Endothelial cell of umbilical vein (primary cell): ENCODE results near the gene AP4B1. TPM values are rescaled to one million over a fixed set of nuclear protein-coding genes. Genes with fewer than 3 reads are reported as not detected.

Experiments
- BruUV-seq: library from RNA; stranded (reverse); fragments of 400-500 nt; replicated peaks from 2 replicates; lab custom pipeline; 2021; lab: Mats Ljungman, UMichigan
- CTCF ChIA-PET: fragments of 300-600, 350-600 bp; sonication (Branson Sonifier 250); formaldehyde crosslinking; loops from one replicate; lab custom pipeline; 2021; ENCODE audit warnings: antibody characterized with exemption, inconsistent platforms; lab: Charles Lee
- POLR2A ChIA-PET: fragments of 300-600, 350-600 bp; sonication (Branson Sonifier 250); formaldehyde crosslinking; loops from one replicate; lab custom pipeline; 2021; ENCODE audit warnings: antibody characterized with exemption, inconsistent platforms; lab: Charles Lee
- DNase-seq: peaks from one replicate; pipeline ENCODE4 v3.0.0-alpha.2; 2011; ENCODE audit warnings: low read depth, low spot score
- FAIRE-seq: peaks from 2 replicates; lab custom pipeline; 2011; peaks lifted over from hg19 to GRCh38; lab: Jason Lieb, UNC
- H2AFZ ChIP-seq: 2 replicates; pipeline ENCODE4 v1.6.0; 2012; ENCODE audit warnings: low read depth, low read length, control low read depth, inconsistent platforms
- H3K27ac ChIP-seq: 2 replicates; pipeline ENCODE4 v1.5.1; 2011; ENCODE audit warnings: low read depth, mild to moderate bottlenecking, control low read depth, low read length, moderate library complexity; ENCODE audit not compliant: insufficient read depth
- H3K27me3 ChIP-seq, 2 experiments: 2 replicates each; pipeline versions ENCODE4 v1.6.0 to v1.6.1; 2011; ENCODE audit warnings: low read length in 2 of 2, mixed read lengths in 1 of 2; ENCODE audit not compliant: control insufficient read depth in 2 of 2, insufficient read depth in 2 of 2
- H3K36me3 ChIP-seq, 2 experiments: 2 replicates in 1 of 2; 3 replicates in 1 of 2; pipeline ENCODE4 v1.5.1; 2011; ENCODE audit warnings: low read length in 2 of 2, mild to moderate bottlenecking in 1 of 2, moderate library complexity in 1 of 2; ENCODE audit not compliant: control insufficient read depth in 2 of 2, insufficient read depth in 2 of 2; ENCODE audit errors: extremely low read depth in 1 of 2
- H3K4me1 ChIP-seq: 3 replicates; pipeline ENCODE4 v1.5.1; 2011; ENCODE audit warnings: mild to moderate bottlenecking, low read length; ENCODE audit not compliant: control insufficient read depth, insufficient read depth; ENCODE audit errors: extremely low read depth
- H3K4me2 ChIP-seq: 2 replicates; pipeline ENCODE4 v1.6.1; 2011; ENCODE audit warnings: low read length, control low read depth, mixed read lengths; ENCODE audit not compliant: insufficient read depth
- H3K4me3 ChIP-seq, 3 experiments: fragments of 200-600 bp in 1 of 3; sonication (generic), shearing (Covaris generic) in 1 of 3; replicated peaks in 1 of 3; 2 replicates each; pipeline ENCODE4 v1.5.1; 2011 to 2016; ENCODE audit warnings: control low read depth in 3 of 3, low read length in 3 of 3, mild to moderate bottlenecking in 2 of 3, inconsistent platforms in 1 of 3, low read depth in 1 of 3, moderate library complexity in 1 of 3; ENCODE audit not compliant: insufficient read depth in 1 of 3
- H3K79me2 ChIP-seq: 2 replicates; pipeline ENCODE4 v1.6.0; 2012; ENCODE audit warnings: low read length, inconsistent platforms; ENCODE audit not compliant: control insufficient read depth, insufficient read depth
- H3K9ac ChIP-seq: replicated peaks from 2 replicates; pipeline ENCODE3; 2011; ENCODE audit warnings: low read length, control low read depth; ENCODE audit not compliant: insufficient read depth; ENCODE audit errors: extremely low read depth
- H3K9me1 ChIP-seq: replicated peaks from 3 replicates; pipeline ENCODE4 v1.6.0; 2011; ENCODE audit warnings: mild to moderate bottlenecking, low read length; ENCODE audit not compliant: control insufficient read depth, insufficient read depth; ENCODE audit errors: extremely low read depth
- H3K9me3 ChIP-seq: replicated peaks from 2 replicates; pipeline ENCODE4 v1.5.1; 2012; ENCODE audit warnings: low read length, inconsistent platforms; ENCODE audit not compliant: control insufficient read depth, insufficient read depth
- H4K20me1 ChIP-seq: replicated peaks from 2 replicates; pipeline ENCODE3; 2011; ENCODE audit warnings: mild to moderate bottlenecking, low read length; ENCODE audit not compliant: control insufficient read depth, insufficient read depth; ENCODE audit errors: extremely low read depth
- EZH2 ChIP-seq: IDR thresholded peaks from 2 replicates; pipeline ENCODE4 v1.6.1; 2012; ENCODE audit warnings: borderline replicate concordance, low read depth, mild to moderate bottlenecking, moderate library complexity, low read length, inconsistent platforms; ENCODE audit not compliant: severe bottlenecking
- FOS ChIP-seq: IDR thresholded peaks from 2 replicates; pipeline ENCODE4 v1.6.1; 2011; ENCODE audit warnings: mild to moderate bottlenecking, low read length, moderate library complexity, borderline replicate concordance; ENCODE audit not compliant: insufficient read depth
- GATA2 ChIP-seq: IDR thresholded peaks from 2 replicates; pipeline ENCODE4 v1.7.0; 2011; ENCODE audit warnings: low read depth, mild to moderate bottlenecking, moderate library complexity, mixed read lengths, low read length; ENCODE audit not compliant: insufficient read length, insufficient read depth
- JUN ChIP-seq: IDR thresholded peaks from 2 replicates; pipeline ENCODE4 v1.6.1; 2011; ENCODE audit warnings: borderline replicate concordance, low read depth; ENCODE audit not compliant: insufficient read length, insufficient read depth
- POLR2A ChIP-seq: IDR thresholded peaks from 2 replicates; pipeline ENCODE4 v1.6.1; 2012; ENCODE audit warnings: low read depth, mild to moderate bottlenecking, control low read depth, low read length
- POLR2AphosphoS5 ChIP-seq: IDR thresholded peaks from 2 replicates; pipeline ENCODE4 v1.6.1; 2012; ENCODE audit warnings: low read depth, mild to moderate bottlenecking, control low read depth, low read length, moderate library complexity; ENCODE audit not compliant: insufficient read depth
- dilution Hi-C: fragments of 300-500 bp; cut with MboI; formaldehyde crosslinking; loops from one replicate; pipeline ENCODE4 v1.15.0; 2019; ENCODE audit warnings: low sequenced_read_pairs; ENCODE audit not compliant: extremely low pct_ligation_motif_present
- intact Hi-C: fragments of 100-400 bp; cut with micrococcal nuclease; formaldehyde crosslinking; loops from one replicate; pipeline ENCODE4 v1.10.0; 2022
- polyA plus RNA-seq, 4 experiments: library from polyadenylated mRNA; depleted of rRNA in 3 of 4; stranded (reverse) in 3 of 4; unstranded in 1 of 4; fragments of >200 nt; gene quantifications; 2 replicates each; pipeline versions ENCODE4 v1.2.1 to v1.2.3, GENCODE V29; 2011 to 2012; ENCODE audit warnings: missing spikeins in 1 of 4
- total RNA-seq: library from RNA; stranded (reverse); gene quantifications from 2 replicates; pipeline ENCODE4 v1.2.3, GENCODE V29; 2021
- TF ChIP-seq, protein P1 (sequence below): IDR thresholded peaks from 2 replicates; pipeline ENCODE4 v1.6.1; 2011; ENCODE audit not compliant: insufficient read depth, insufficient read length
- TF ChIP-seq, protein P2 (sequence below), 2 donors: IDR thresholded peaks; 1 replicate in 1 of 2; 2 replicates in 1 of 2; pipeline ENCODE4 v1.5.1; 2011; ENCODE audit warnings: low read length in 2 of 2, mild to moderate bottlenecking in 2 of 2, moderate library complexity in 2 of 2, control low read depth in 1 of 2, inconsistent platforms in 1 of 2, low read depth in 1 of 2; ENCODE audit not compliant: insufficient read depth in 1 of 2; ENCODE audit errors: extremely low read depth in 1 of 2

AP4B1 gene
- total and polyA plus RNA-seq, 2 donors (not counting 3 experiments of a cell fraction or from before 2014, with no cell fraction given), result 21.9 to 33.0 TPM

DNA sequence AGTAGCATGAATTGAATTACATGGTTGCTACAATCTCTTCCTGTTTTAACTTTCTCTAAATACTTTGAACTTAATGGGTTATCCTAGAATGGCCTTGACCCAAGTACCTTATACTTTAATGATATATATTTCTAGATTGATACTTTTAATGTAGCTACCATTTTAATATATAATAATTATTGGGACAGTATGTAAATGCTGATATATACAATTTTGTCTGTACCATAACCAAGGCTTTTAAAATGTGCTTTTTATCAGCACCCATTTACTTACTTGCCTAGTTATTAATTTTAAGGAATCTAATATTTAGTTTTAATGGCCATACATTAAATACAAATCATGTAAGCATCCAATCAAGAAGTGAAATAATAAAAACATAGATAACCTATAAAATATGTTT lies 37.9 kb upstream of the AP4B1 start:
- no TSS peak for BruUV-seq

More for the DNA sequence above, 37.9 kb upstream of the AP4B1 start:
- Histone ChIP-seq H3K4me2 (no peak overlapping the region), H3K9me3 (no peaks in the 10 kb centered on the region), H3K27ac (no peak overlapping the region), H2AFZ (no peak overlapping the region), H3K79me2 (peaks cover 88% of the 10 kb centered on the region), H3K4me3 (no peak overlapping the region), H3K9ac (no peak overlapping the region), H3K27me3 (no peaks in the 10 kb centered on the region), H3K9me1 (no peaks in the 10 kb centered on the region), H4K20me1 (no peaks in the 10 kb centered on the region), H3K4me1 (peaks cover 20% of the 10 kb centered on the region), H3K36me3 (peaks cover 3 to 10% of the 10 kb centered on the region in 2 experiments)
- FAIRE-seq, result no peak
- intact Hi-C loops (no loop called here), dilution Hi-C loops (no loop called here)
- ChIA-PET POLR2A (no interaction called here), CTCF (no interaction called here)
- TF ChIP-seq GATA2, result no peak
- TF ChIP-seq EZH2, result no peak
- TF ChIP-seq JUN, result no peak
- TF ChIP-seq, protein P1, sequence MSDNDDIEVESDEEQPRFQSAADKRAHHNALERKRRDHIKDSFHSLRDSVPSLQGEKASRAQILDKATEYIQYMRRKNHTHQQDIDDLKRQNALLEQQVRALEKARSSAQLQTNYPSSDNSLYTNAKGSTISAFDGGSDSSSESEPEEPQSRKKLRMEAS, result no peak
- TF ChIP-seq POLR2AphosphoS5, result no peak
- TF ChIP-seq, protein P2, sequence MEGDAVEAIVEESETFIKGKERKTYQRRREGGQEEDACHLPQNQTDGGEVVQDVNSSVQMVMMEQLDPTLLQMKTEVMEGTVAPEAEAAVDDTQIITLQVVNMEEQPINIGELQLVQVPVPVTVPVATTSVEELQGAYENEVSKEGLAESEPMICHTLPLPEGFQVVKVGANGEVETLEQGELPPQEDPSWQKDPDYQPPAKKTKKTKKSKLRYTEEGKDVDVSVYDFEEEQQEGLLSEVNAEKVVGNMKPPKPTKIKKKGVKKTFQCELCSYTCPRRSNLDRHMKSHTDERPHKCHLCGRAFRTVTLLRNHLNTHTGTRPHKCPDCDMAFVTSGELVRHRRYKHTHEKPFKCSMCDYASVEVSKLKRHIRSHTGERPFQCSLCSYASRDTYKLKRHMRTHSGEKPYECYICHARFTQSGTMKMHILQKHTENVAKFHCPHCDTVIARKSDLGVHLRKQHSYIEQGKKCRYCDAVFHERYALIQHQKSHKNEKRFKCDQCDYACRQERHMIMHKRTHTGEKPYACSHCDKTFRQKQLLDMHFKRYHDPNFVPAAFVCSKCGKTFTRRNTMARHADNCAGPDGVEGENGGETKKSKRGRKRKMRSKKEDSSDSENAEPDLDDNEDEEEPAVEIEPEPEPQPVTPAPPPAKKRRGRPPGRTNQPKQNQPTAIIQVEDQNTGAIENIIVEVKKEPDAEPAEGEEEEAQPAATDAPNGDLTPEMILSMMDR (IDR thresholded peaks at IDR 0.05; ENCODE audit: extremely low read depth in 1 of 2, insufficient read depth in 1 of 2, low read depth in 1 of 2, low read length in 2 of 2), result no peak
- TF ChIP-seq POLR2A, result no peak
- TF ChIP-seq FOS, result no peak
- DNase-seq, result no peak
